HepG2 (cell line): ENCODE results near the gene GPR22.

ENCODE experiments used
- CEBPB ChIP-seq: IDR thresholded peaks from 2 replicates; pipeline ENCODE4 v1.6.1; 2011; ENCODE audit warnings: low read depth, low read length, improper control_type of control experiment, borderline replicate concordance
- CREB1 ChIP-seq, 2 experiments: fragments of 450-650 bp in 1 of 2; IDR thresholded peaks; 2 replicates each; pipeline ENCODE4 v1.6.1; 2016 to 2017; ENCODE audit warnings: control low read depth in 1 of 2, mild to moderate bottlenecking in 1 of 2, missing compliant biosample characterization in 1 of 2, missing genetic modification characterization in 1 of 2
- ELF4 ChIP-seq: sonication (generic); formaldehyde crosslinking; IDR thresholded peaks from 2 replicates; pipeline ENCODE4 v1.5.0; 2020; ENCODE audit warnings: missing genetic modification reagents, mild to moderate bottlenecking, moderate library complexity, borderline replicate concordance
- MAZ ChIP-seq, 2 experiments: sonication (generic) in 1 of 2; formaldehyde crosslinking in 1 of 2; IDR thresholded peaks; 2 replicates each; pipeline versions ENCODE4 v1.5.0 to v1.6.1; 2012 to 2020; ENCODE audit warnings: low read depth in 2 of 2, mild to moderate bottlenecking in 2 of 2, borderline replicate concordance in 1 of 2, improper control_type of control experiment in 1 of 2, low read length in 1 of 2, missing genetic modification reagents in 1 of 2, moderate library complexity in 1 of 2
- PCBP2 ChIP-seq: fragments of 200-400 bp; formaldehyde crosslinking; optimal IDR thresholded peaks from 2 replicates; pipeline ENCODE3; 2018; ENCODE audit warnings: low read length, low read depth; ENCODE audit not compliant: poor library complexity, severe bottlenecking
- POLR2AphosphoS2 ChIP-seq: IDR thresholded peaks from 2 replicates; pipeline ENCODE4 v1.6.1; 2011; ENCODE audit warnings: low read depth, low read length, improper control_type of control experiment
- RAD21 ChIP-seq: fragments of 450-650 bp; formaldehyde crosslinking; IDR thresholded peaks from 2 replicates; pipeline ENCODE4 v1.5.0; 2020; ENCODE audit warnings: mild to moderate bottlenecking
- RXRB ChIP-seq: IDR thresholded peaks from 2 replicates; pipeline ENCODE4 v1.6.1; 2016; ENCODE audit warnings: borderline replicate concordance, missing genetic modification reagents, missing compliant biosample characterization
- SMARCC2 ChIP-seq: fragments of 450-650 bp; IDR thresholded peaks from 2 replicates; pipeline ENCODE4 v1.6.1; 2017; ENCODE audit warnings: antibody characterized with exemption, mild to moderate bottlenecking
- ZFP36L2 ChIP-seq: sonication (generic); formaldehyde crosslinking; IDR thresholded peaks from 2 replicates; pipeline ENCODE4 v1.4.0; 2020; ENCODE audit warnings: missing genetic modification reagents
- ZNF136 ChIP-seq: sonication (generic); formaldehyde crosslinking; IDR thresholded peaks from 2 replicates; pipeline ENCODE4 v1.8.1; 2022; ENCODE audit warnings: low read depth, mild to moderate bottlenecking, moderate library complexity, missing genetic modification reagents

- no peak for TF ChIP-seq ZFP36L2 (CRISPR knock-in tag)
- no peak for TF ChIP-seq SMARCC2
- TF ChIP-seq RAD21 (CRISPR knock-in tag), result no peak
- TF ChIP-seq POLR2AphosphoS2, result no peak
- TF ChIP-seq MAZ (IDR thresholded peaks at IDR 0.05; ENCODE audit: borderline replicate concordance, low read depth, low read length), result no peak
- no peak for TF ChIP-seq MAZ (CRISPR knock-in tag; IDR thresholded peaks at IDR 0.05; ENCODE audit: low read depth)
- no peak for TF ChIP-seq RXRB
- TF ChIP-seq PCBP2, result no peak
- TF ChIP-seq CEBPB, result no peak
- no peak for TF ChIP-seq ELF4 (CRISPR knock-in tag)
- no peak for TF ChIP-seq ZNF136
- TF ChIP-seq CREB1 (IDR thresholded peaks at IDR 0.05), result no peak
- TF ChIP-seq CREB1 (CRISPR knock-in tag; IDR thresholded peaks at IDR 0.05), result no peak
These were observed 41.2 kb upstream of the GPR22 start for GRCh38 chr7:107428642-107429041.
